Stimulated activated CD4-positive, alpha-beta T cell treated with anti-CD3 and anti-CD28 coated beads, Interleukin-1b, Interleukin-23, amount 100 ng/mL, for 4 hours (primary cell): ENCODE measurements around the gene INTS6.
A peak's percentile ranks its signal among the peaks of the same experiment; 100 is the strongest.

Experiments used
- DNase-seq, 2 donors: peaks; one replicate each; pipeline ENCODE4 v3.0.0-alpha.2; 2020; ENCODE audit warnings: low read depth in 2 of 2

INTS6 gene

GRCh38 chr13:51456510-51456909 is 3.7 kb upstream of the INTS6 start:
- no peak for DNase-seq

DNA sequence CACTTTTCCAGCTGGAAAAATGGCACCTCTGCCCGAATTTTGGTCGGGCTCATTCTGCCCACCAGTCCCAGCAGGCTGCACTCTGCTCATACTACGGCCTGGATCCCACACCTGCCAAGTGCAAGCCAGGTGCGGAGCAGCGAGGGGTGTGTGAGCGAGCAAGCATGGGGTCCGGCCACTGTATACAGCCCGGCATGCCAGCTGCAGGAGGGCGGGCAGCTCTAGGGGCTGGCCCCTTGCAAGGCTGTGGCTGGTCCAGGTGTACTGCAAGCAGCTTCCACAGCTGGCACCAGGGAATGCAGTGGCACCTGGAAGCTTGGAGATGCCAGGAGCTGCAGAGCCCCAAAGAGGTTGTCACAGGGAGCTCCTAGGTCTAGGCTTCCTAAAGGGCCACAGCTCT is 2.7 kb upstream of the INTS6 start:
- no peak for DNase-seq

DNA sequence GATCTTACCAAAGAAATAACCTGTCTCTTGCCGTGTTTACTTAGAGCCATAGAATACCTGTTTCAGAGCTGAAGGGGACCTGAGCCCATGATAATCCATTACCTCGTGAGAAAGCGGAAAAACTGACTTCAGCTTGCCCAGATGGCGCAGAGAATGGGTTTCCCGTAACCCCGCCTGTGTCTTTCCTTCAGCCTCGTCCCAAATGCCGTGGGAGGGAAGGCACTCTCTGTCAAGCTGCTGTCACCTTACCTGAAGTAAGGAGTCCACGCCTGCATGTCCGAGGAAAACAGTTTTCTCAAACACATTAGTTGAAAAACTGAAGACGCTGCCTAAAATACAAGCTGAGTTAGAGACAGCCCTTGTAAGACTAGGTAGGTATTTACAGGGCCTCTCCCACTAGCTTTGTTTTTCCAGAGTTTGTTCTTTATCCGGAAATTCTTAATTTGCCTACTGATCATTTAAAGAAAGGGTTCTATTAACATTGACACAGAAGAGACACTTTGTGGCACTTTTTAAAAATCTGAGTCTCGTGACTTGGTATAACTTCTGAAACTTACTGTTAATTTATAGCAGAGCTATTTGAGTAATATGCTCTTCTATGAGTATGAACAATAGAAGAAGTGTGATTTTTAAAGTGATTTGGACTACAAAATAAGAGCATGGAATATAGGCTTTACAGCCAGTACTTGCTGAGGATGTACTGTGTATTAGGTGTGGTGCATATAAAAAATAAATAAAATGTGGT is 1.3 kb upstream of the INTS6 start:
- DNase-seq: peak; percentile 29 to 32

DNA sequence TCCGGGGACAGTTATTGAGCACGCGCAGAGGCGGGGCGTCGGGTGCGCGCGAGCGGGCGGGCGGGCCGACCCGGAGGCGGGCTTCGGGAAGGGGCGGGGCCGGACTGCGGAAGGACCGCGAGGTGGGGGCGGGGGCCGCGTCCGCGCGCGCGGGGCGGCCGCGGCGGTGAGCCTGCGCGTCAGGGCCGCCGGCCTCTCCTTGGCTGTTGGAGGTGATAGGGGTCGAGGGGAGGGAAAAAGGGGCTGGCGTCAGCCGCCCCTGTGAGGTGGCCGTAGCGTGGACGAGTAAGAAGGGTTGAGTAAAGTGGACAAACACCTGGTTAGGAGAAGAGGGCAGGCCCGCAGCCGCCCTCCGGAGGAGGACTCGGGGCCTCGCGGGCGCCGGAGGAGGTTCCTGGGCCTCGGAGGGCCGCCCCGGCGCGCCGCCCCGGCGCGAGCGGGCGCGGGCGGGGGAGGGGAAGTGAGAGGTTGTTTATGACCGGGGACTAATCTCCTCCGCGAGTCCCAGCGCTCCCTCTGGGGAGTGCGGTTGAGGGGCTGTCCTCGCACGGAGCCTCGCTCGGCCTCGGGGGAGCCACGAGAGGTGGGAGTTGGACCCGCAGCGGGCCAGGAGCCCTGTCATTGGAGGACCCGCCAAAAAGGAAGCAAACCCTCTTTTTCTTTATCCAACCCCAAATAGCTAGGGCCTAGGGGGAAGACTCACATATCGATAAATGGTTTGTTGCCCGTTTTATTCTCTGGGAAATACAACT is 547 bp upstream of the INTS6 start:
- peak; percentile 71 to 73 for DNase-seq

- DNase-seq: peak; percentile 61 to 66
Observed at GRCh38 chr13:51451467-51452360, 1.1 kb downstream of the INTS6 start.

DNA sequence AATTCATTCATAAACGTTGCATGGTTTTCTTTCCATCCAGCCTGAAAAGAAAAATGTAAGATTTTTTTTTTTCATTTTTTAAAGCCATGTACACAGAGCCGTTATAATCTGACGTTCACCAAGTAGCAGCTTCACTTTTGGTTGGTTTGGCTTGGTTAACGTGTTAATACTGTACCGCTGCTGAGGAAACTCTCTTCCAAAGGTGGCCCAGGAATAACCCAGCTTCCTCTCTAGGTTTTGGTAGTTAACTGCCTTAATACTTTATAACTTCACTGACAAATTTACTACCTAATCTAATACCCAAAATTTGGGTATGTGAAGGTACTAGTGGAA is 1.7 kb downstream of the INTS6 start:
- DNase-seq: no peak

DNA sequence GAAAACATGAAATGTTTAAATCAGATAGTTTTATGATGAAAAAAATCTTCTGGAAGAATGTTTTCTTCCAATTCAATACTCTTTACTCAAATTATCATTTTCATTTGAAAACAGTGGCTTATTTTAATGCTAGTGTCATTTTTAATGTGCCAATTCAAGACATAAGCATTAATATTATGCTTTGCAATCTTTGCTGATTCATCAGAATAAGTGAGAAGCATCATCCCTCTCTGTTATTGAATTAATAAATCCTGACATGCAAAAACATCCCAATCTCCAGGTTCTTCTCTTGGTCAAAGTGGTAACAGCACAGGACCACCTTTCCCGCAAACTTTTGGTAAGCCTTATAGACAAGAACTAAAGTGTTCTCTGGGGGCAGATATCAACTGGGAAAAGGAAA is 3.8 kb downstream of the INTS6 start:
- DNase-seq: no peak

DNA sequence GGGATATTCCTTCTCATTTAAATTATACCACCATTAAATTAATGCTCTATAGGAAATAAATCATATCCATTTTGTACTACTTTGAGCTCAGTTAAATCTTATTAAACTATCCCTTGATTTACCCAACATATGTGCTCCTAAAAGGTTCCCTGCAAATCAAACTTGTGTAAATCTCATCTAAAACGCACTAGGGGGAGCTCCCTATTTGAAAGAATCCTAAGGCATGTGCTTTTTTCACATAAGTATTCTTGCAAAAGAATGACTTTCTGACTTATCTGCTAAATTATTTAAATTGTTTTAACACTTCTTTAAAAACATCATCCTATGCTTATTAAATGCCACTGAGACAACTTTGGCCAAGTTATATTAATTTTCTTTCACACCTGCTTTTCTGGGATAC is 7.9 kb downstream of the INTS6 start:
- no peak for DNase-seq

- DNase-seq: no peak
Observed at GRCh38 chr13:51440381-51440780, 12.5 kb downstream of the INTS6 start.

DNA sequence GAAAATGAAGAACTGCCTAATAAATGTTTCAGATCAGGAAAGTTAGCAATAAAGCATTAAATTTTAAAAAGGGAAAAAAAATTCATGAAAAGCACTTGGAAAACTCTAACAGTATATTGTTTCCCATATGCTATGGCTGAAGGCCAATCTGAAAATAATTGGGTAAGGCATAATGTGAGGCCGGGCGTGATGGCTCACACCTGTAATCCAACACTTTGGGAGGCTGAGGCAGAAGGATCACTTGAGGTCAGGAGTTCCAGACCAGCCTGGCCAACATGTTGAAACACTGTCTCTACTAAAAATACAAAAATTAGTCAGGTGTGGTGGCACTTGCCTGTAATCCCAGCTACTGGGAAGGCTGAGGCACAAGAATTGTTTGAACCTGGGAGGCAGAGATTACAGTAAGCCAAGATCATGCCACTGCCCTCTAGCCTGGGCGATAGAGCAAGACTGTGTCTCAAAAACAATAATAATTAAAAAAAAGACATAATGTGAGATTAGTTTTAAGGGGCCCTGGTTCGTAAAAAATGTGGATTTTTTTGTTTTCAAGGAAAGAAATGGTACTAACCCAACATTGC is 15.2 kb downstream of the INTS6 start:
- no peak for DNase-seq

GRCh38 chr13:51435002-51435578 is 17.7 kb downstream of the INTS6 start:
- no peak for DNase-seq

- DNase-seq: no peak
Observed at GRCh38 chr13:51432576-51432975, 20.3 kb downstream of the INTS6 start.

GRCh38 chr13:51426982-51427381 is 25.9 kb downstream of the INTS6 start:
- no peak for DNase-seq

- DNase-seq: no peak
Observed at GRCh38 chr13:51425410-51426042, 27.3 kb downstream of the INTS6 start.

DNA sequence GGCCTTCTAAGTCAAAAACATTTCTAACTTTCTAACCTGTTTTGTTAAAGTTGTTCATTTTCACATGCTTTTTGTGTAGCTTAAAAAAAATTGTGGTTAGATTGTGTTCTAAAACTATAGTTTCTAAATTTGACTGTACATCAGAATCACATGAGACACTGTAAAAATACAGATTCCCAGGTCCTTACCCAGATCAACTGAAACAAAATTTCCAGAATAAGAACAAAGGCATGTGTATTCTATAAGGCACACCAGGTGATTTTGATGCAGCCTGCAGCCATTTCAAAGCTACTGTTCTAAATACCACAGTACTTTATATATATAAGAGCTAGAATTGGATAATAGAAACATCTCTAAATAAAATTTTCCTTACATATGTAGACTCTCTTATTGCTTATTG is 29.1 kb downstream of the INTS6 start:
- no peak for DNase-seq

DNA sequence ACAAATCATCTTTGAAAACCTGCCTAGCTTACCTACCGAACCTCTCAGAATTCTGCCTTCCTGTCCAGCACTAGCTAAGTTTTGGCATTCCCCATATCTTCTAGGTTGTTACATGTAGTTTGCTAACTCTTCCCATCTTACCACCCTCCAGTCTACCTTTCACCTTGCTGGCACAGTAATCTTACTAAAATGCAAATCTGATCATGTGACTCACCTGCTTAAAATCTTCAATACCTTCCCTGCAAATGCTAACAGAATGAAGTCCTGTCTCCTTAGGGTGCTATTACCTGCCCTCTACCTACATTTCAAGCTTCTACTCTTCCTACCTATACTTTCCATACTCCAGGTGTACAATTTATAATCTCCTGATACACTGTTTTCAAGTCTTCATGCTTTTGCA is 30.4 kb downstream of the INTS6 start:
- DNase-seq: no peak

GRCh38 chr13:51420681-51421490 is 31.9 kb downstream of the INTS6 start:
- DNase-seq: no peak

GRCh38 chr13:51419001-51419636 is 33.7 kb downstream of the INTS6 start:
- no peak for DNase-seq

DNA sequence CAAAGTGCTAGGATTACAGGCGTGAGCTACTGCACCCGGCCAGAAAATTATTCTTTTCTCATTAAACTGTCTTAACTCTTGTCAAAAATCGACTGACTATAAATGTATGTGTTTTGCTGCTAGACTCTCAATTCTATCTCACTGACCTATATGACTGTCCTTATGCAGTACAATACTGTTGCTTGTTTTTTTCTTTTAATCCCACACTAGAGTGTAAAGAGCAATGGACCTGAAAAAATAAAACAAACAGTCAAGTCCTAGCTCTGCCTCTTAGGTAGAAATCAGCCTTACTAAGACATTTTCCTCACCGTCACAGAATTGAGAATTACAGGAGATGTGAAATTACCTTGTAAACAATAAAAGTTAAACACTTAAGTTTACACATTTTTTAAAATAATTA is 35.1 kb downstream of the INTS6 start:
- DNase-seq: no peak

DNA sequence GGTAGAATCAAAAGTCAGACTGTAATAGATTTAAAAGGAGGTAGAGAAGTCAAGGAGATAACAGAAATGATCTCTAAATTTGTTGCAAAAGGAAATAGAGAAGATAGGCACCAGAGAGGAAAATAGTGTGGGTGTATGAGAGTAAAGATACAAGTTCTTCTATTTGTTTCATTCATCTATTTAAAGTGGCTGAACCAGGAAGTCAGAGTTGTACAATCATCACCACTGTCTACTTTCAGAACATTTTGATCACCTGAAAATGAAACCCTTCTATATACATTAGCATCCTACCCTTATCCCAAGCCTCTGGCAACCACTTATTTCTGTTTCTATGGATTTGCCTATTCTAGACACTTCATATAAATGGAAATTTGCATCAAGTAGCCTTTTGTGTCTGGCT is 36.7 kb downstream of the INTS6 start:
- no peak for DNase-seq
